IPS DF 4.7 (cell line): Measurements from ENCODE around the gene ZNF511.

ENCODE experiments used
- DNase-seq: peaks from one replicate; pipeline ENCODE4 v3.0.0-alpha.2; 2013; ENCODE audit warnings: low spot score; ENCODE audit errors: extremely low read depth

Gene ZNF511

DNA sequence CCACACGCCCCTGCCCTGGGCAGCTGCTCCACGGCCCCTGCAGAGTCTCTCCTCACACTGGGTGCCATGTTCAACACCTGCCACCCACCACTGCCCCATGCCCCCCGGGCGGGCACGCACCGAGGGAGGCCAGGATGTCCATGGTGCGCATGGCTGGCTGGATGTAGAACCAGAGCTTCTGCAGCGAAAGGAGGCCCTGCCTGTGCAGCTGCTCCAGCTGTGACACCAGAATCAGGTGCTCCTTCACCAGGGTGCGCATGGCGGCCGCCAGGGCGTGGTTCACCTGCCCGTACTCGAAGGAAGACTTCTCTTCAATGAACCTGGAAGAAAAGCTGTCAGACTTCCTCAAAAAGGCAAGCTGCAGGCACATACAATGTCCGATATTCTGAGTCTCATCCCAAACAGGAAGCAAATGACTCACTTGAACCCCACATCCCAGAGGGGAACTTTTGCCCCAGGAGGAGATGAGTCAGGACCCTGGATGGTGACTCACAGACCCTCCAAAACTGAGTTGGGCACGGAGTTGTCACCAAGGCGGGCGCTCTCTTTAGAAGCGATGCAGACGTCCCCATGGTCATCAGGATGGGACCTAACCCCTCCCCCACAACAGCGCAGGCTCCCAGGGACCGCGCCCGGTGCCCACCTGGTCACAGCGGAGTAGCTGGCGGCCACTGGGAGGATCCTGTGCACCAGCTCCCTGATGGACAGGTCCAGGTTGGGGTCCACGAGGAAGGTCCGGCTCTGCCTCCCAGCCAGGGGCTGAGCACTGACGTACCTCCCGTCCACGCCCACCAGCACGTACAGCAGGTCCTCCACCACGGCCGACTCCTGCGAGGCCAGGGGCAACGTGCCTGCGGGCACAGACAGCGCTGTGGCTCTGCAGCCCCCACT, 15.6 kb upstream of the ZNF511 start:
- DNase-seq = no peak

DNA sequence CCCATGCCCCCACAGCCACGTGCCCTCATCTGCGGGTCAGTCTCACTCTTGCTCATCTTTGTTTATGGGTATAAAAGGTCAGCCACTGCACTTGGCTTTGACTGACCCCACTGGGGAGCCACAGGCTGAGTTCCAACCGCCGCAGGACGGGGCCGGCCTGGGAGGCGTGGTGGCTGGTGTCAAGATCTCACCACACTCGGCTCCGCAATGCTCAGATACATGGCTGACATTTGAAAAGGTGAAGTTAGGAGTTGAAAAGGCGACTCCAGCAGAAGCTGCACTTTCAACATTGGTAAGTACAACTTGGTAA, 14.9 kb upstream of the ZNF511 start:
- DNase-seq = no peak

DNA sequence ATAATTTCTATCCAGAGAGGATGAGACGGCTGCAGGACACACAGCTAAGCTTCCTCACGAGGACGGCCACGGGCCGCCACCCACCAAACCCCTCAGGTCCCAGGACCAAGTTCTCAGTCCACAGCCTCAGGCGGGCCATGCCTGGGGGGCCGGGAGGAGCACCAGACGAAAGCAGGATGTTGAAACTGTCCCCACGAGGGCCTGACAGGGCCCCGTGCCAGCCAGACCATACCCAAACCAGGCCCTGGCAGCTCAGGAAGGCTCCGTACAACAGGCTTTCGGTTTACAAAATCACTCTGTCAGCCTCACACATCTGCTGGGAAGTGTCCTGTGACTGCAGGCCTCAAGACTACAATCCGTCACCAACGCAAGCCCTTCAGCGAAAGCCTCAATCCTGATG, 14.5 kb upstream of the ZNF511 start:
- no peak for DNase-seq

DNA sequence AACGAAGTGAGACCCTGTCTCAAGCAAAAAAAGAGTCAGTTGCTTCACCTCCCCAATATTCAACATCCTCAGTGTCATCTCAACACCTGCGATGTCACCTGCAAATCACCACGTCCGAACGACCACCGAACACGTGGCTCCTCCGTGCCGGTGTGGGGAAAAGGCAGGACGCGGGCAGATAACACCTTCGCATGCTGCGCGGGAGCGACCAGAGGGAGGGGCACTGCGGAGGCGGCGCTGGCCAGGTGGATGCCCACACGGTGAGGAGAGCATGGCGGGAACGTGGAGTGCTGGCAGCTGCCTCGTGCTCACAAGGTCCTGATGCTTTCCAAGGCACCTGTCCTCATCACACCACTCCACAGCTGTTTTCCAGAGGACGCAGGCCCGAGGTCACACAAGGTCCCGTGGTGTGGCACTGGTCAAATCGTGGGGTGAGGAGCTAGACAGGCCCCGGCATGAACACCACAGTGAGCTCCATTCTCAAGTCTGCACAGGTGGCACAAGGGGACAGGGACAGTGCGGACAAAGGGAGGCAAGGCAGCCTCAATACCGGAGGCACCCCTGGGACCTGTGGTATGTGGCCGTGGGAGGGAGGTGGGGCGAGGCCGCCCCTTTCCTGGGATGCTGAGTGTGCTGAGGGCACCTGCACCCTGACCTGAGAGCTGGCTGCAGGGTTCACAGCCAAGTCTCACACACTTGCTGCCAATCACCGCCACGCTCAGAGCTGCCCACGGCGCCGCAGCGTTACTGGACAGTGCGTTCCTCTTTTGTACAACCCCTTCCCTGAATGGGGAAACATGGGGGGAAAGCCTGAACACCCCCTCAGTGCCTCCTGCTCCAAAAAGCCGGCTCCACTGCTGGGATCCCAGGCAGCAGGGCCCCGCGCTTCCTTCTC, 13.0 kb upstream of the ZNF511 start:
- DNase-seq = no peak

DNA sequence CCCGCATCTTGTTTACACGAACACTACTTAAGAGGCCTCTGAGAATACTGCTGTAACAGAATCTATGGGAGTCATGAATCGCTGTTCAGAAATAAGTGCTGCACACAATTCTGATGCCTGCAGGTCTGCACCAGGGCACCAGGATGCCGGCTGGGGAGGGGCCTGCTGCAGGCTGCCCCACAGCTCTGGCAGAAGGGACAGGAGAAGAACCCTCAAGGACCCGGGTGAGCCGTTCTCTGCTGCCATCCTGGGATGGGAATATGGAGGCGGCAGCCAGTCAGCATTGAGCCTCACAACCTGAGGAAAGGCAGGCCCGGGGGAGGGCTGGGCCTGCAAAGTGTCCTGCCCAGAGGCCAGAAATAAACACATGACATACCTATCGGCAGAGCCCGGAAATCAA, 11.2 kb upstream of the ZNF511 start:
- no peak for DNase-seq

DNA sequence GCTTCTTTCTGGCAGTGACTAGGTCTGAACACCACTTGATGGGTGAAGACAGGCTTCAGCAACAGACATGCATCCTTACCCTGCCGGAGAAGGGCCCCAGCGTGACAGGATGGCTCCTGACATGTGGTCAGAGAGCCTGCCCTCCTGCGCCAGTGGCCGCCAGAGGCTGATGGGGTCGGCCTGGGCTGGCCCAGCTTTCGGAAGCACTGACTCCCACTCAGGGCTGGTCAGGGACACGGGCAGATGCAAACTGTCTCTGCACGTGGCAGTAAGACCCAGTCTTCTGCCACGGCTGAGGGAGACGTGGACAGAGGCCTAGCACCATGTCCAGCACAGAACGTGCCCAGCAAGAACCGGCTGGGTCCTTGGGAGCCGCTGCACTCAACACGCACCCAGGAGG, 10.2 kb upstream of the ZNF511 start:
- DNase-seq = no peak

DNA sequence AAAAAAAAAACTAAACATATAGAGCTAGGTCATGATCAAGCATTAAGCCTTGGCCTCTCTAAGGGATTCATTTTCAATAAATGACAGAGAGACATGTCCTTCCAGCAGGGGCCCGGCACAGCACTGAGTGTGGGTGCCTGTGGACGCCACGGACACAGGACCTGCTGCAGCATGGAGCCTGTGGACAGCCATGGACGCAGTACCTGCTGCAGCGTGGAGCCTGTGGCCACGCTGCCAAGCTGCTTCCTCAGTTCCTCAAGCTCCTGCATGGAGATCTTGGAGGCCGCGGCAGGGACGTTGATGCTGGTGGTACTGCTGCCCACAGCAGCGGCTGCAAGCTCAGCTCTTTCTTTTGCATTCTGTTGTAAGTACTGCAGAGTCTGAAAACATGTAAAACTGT, 9.5 kb upstream of the ZNF511 start:
- no peak for DNase-seq

DNA sequence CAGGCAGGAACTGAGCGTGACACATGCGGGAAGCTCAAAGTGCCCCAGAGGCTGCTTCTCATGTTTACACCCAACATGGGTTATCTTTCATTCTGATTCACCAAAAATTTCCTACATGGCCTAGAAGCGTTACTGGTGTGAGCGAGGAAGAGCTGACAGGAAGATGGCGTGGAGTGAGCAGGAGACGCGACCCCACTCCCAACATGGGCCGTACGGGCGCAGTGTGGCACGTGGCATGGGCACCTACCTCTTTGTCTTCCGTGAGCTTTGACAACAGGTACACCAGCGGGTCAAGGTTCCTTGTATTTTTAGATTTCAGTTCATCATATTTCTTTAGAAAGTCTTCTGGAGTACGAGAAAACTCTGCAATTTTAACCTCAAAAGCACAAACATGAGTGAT, 9.0 kb upstream of the ZNF511 start:
- DNase-seq = no peak

DNA sequence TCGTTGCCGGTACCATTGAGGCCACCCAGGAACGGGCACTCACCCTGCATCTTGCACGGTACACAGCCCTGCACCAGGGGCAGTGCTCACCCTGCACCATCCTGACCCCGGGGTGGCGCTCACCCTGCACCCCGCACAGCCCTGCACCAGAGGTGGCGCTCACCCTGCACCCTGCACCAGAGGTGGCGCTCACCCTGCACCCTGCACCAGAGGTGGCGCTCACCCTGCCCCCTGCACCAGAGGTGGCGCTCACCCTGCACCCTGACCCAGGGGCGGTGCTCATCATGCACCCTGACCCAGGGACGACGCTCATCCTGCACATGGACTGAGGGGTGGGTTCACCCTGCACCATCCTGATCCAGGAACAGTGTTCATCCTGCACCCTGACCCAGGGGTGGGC, 6.5 kb upstream of the ZNF511 start:
- DNase-seq = no peak

DNA sequence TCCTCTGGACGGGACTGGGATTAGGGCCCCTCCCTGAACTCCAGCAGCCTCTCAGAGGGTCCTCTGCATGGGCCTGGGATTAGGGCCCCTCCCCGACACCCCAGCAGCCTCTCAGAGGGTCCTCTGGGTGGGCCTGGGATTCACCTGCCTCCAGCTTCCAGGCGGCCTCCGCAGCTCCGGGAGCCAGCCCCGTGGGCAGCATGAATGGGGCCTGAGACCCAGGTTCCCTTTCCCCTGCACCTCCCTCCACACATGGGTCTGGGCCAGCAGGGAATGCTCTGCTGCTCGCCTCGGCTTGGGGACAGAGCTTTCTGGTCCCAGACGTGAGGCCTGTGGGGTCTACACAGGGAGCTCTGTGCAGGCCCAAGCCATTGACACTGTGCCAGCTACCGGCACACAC, 5.5 kb upstream of the ZNF511 start:
- DNase-seq = no peak

DNA sequence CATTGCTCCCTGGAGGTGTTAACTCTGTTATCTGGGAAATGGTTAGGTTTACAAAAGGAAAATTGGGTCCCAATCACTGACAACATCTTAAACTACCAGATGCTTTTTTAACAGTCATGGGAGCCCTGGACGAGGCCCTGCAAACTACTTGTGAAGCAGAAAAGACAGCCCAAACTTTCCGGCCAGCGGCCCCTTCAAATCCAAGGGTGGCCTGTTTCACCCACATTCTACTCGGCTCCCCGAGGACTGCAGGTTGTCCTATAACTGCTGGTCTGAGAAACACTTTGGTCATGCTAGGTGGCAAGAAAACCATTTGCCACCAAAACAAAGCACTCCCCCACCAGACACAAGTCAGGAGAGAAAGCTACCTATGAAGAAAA, 2.6 kb upstream of the ZNF511 start:
- DNase-seq = no peak

DNA sequence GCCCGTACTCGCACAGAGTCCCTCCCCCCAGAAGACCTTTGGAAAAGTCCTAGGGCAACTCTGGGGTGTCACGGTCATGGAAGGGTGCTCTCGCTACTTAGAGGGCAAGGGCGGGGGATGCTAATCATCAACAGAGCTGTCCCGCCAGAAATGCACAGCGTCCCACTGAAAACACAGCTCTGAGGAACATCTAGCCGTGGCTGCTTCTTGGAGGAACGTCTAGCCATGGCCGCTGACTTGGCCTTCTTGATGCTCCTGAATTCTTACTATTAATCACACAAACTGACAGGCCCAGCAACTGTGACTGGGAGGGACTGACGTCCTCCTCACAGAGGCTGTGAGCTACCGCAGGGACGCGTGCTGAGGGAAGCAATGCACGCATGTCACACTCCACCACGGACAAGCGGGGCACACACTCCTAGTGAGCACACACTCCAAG, 1.8 kb upstream of the ZNF511 start:
- DNase-seq = no peak

DNA sequence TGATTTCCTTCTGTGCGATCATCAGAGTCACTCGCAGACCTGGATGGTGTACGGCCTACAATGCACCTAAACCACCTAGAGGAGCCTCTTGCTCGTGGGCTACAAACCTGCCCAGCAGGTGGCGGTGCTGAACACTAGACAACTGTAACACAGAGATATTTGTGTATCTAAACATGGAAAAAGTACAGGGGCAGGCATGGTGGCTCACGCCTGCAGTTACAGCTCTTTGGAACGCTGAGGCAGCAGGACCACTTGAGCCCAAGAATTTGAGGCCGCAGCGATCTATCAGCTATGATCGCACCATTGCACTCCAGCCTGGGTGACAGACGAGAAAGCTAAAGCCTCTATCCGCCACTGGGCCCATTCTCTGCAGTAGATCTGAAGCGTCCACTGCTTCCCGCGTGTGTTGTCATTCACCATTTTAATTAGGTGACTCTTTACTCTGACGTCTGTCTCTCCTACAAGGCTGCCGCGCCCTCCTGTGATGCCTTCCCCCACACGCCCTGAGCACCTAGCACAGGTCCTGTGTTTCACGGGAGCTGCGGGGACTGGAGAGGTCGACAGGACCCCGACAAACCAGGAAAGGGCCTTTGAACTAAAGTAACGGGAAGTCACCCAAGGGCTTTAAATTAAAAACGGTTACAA, 816 bp upstream of the ZNF511 start:
- DNase-seq = no peak

DNA sequence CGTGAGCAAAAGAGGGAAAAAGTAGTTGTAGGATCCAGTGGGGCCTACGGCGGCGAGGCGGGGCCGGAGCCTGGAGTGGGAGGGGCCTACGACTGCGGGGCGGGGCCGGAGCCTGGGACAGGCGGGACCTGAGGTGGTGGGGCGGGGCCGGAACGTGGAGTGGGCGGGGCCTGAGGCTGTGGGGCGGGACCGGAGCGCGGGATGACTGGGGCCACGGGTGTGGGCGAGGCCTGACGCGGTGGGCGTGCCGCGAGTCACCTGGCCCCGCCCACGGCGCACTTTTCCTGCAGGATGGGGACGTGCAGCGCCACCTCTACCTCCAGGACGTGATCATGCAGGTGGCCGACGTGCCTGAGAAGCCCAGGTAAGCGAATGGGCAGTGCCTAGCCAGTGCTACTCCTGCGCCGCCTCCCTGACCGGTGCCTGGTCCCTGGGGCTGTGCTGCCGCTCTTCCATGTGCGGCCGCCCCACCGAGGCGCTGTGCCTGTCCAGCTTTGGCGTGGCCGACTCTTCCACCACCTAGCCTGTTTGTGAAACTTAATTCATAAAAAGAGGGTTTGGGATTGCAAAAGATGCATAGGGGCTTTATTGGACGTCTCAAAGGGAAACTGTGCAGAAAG, 496 bp downstream of the ZNF511 start:
- no peak for DNase-seq

DNA sequence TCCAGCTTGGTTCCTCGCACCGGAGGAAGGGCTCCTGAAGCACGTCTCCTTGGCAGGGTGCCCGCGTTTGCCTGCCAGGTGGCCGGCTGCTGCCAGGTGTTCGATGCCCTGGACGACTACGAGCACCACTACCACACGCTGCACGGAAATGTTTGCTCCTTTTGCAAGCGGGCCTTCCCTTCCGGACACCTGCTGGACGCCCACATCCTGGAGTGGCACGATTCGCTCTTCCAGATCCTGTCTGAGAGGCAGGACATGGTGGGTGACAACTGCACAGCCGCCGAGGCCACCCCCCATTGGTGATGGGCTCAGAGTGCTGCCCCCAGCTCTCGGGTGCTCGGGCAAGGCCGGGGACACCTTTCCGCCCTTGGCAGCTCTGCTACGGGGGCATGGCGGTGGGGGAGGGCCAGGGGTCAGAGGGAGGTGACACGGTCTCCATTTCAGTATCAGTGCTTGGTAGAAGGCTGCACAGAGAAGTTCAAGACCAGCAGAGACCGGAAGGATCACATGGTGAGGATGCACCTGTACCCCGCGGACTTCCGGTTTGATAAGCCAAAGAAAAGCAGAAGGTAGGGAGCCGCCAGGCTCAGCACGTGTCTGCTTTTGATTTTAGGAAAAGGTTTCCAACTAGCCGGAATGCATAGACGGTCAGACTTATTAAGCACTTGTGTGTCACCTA, 1.1 kb downstream of the ZNF511 start:
- DNase-seq = no peak

DNA sequence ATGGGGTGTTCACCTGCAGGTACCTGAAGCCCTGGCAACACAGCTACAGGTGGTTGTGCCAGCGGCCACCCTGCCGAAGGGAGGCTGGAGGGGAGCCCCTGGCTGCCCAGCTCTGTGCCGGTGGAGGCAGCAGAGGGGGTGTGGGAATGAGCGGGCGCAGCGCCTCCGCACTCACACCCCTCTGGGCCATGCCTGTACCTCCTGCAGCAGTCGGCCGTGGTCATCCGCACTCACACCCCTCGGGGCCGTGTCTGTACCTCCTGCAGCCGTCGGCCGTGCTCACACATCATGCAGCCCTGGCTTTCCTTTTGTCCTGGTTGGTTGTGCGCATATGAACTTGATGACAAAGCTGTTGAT, 1.7 kb downstream of the ZNF511 start:
- no peak for DNase-seq

DNA sequence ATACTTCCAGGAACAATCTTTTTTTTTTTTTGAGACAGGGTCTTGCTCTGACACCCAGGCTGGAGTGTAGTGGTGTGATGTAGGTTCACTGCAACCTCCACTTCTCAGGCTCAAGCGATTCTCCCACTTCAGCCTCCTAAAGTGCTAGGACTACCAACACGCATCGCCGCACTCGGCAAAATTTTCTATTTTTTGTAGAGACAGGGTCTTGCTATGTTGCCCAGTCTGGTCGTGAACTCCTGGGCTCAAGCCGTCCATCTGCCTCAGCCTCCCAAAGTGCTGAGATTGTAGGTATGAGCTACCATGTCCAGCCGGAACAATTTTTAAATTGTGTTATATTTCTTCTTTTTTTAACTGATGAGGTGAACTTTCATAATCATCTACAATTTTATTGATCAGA, 2.1 kb downstream of the ZNF511 start:
- DNase-seq = no peak

DNA sequence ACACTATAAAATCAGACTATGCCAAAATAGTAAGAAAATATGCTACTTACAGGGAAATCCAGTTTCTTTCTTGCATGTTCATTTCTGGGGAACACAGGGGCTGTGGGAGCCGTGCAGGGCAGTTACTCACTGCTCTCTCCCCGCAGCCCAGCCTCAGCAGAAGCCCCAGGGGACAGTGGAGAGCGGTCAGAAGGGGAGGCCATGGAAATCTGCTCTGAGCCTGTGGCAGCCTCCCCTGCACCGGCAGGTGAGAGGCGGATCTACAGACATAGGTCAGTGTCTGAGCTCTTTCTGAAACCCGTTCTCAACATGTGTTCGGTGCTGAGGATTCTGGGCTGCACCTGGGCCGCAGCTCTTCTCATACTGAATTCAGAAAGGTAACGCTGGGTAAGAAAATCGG, 2.9 kb downstream of the ZNF511 start:
- DNase-seq = no peak

DNA sequence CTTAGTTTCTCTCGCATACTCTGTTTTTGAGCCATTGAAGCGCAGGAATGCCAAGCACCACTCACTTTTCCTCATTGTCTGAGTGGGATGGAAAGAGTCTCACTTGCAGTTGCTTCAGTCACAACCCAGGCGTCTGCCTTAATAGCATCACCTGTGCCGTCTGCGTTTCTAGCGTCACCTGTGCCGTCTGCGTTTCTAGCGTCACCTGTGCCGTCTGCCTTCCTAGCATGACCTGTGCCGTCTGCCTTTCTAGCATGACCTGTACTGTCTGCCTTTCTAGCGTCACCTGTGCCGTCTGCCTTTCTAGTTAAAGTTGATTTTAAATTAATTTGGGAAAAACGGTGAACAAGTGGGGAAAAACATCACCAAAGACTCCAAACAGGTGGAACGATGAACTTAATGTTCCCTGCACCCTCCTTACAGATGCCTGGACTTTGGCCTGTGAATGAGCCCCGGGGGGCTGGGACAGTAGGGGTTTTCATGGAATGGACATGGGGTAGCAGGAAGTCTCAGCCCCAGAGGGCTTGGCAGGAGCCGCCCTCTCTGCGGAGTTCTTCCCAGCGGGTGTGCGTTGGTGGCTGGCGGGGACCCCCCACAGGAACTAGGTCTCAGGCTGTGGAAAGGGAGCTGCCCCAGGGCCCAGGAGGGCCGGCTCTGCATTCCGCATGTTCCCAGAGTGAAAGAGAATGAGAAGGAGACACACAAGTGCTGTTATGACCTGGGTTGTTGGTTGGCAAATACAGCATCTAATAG, 3.5 kb downstream of the ZNF511 start:
- no peak for DNase-seq

DNA sequence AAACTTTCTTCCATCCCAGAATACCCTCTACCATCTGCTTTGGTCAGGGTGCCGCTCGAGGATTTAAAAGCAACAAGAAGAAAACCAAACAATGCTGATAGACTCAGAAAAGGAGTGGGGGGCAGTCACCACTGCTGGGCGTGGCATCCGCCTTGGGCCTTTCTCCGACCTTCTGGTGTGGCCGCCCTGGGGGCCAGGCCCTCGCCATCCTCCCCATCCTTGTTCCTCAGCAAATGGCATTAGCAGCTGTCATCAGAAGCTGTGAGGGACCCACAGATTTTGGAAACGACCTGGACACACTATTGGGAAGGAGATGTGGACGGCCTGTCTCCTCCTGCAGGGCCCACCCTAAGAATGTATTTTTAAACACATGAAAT, 4.0 kb downstream of the ZNF511 start:
- no peak for DNase-seq

DNA sequence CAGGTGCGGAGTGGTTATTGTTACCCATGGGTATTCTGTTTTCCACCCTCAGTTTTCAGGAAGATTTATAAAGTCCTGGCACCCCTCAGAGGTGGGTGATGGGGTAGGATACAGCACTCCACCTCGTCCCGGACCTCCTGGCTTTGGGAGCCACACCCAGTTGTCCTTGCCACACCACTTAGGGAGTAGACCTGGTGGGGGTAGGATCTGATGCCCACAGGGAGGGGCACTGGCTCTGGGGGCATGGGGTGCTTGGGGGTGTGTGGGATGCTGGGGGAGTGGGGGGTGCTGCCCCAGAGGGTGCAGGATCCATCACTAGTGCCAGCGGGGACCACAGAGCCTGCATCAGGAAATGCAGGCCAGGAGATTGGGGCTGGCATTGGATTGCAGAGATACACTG, 4.5 kb downstream of the ZNF511 start:
- no peak for DNase-seq
